NT2/D1 (cell line): ENCODE data around the gene ATP9A.

ENCODE experiments used
- DNase-seq: peaks from one replicate; pipeline ENCODE4 v3.0.0-alpha.2; 2011; ENCODE audit warnings: low read depth, low spot score
- H3K27me3 ChIP-seq: 2 replicates; pipeline ENCODE4 v1.6.0; 2011; ENCODE audit warnings: mild to moderate bottlenecking; ENCODE audit not compliant: insufficient read length, insufficient read depth
- H3K36me3 ChIP-seq: 2 replicates; pipeline ENCODE4 v1.6.1; 2011; ENCODE audit warnings: mild to moderate bottlenecking, low read length, mixed read lengths; ENCODE audit not compliant: insufficient read depth, insufficient read length
- H3K4me1 ChIP-seq: 2 replicates; pipeline ENCODE4 v1.5.1; 2011; ENCODE audit not compliant: insufficient read depth, insufficient read length
- H3K4me3 ChIP-seq: 2 replicates; pipeline ENCODE4 v1.5.1; 2011; ENCODE audit warnings: low read depth; ENCODE audit not compliant: insufficient read length
- H3K9ac ChIP-seq: 2 replicates; pipeline ENCODE4 v1.6.0; 2011; ENCODE audit warnings: low read depth; ENCODE audit not compliant: insufficient read length
- H3K9me3 ChIP-seq: 2 replicates; pipeline ENCODE4 v1.5.1; 2011; ENCODE audit warnings: mild to moderate bottlenecking, low read length; ENCODE audit not compliant: insufficient read depth
- SUZ12 ChIP-seq: IDR thresholded peaks from 2 replicates; pipeline ENCODE4 v1.6.1; 2011; ENCODE audit not compliant: insufficient read length, insufficient read depth; ENCODE audit errors: extremely low read depth
- YY1 ChIP-seq: IDR thresholded peaks from 2 replicates; pipeline ENCODE4 v1.6.1; 2011; ENCODE audit not compliant: insufficient read length, insufficient read depth
- ZNF274 ChIP-seq: IDR thresholded peaks from 2 replicates; pipeline ENCODE4 v1.6.1; 2011; ENCODE audit warnings: mild to moderate bottlenecking, low read depth, low read length

ATP9A gene

DNA sequence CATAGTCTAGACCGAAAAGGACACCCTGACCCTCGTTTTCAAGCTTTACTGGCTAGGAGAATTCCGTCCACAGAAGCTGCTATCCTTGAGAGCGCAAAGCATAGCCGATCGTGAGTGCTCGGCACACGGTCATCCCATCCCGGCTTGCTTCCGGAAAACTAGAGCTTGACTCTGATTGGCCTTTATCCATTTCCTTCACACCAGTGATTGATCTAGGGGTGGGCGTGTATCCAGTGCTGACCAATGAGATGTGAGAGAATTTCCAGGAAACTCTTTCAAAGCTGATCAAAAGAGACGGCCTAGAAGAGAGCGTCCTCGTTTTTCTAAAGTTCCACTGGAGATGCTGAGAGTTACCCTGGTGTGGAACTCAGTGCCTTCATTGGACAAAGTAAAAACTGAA, 184.7 kb downstream of the ATP9A start:
- DNase-seq = no peak
- Histone ChIP-seq H3K9me3 (no peaks in the 10 kb centered on the region), H3K4me3 (no peak overlapping the region), H3K9ac (no peak overlapping the region), H3K36me3 (no peaks in the 10 kb centered on the region), H3K27me3 (no peaks in the 10 kb centered on the region), H3K4me1 (peaks cover 7% of the 10 kb centered on the region)
- no peak for TF ChIP-seq SUZ12
- no peak for TF ChIP-seq ZNF274
- no peak for TF ChIP-seq YY1

- H3K9me3 ChIP-seq = peaks cover 2% of the 10 kb centered on the region; the same call in 1 of the 2 replicates
- H3K4me3 ChIP-seq = no peak overlapping the region
- no peak overlapping the region for H3K9ac ChIP-seq
- no peaks in the 10 kb centered on the region for H3K36me3 ChIP-seq
- peaks cover 7% of the 10 kb centered on the region for H3K4me1 ChIP-seq
- H3K27me3 ChIP-seq = no peaks in the 10 kb centered on the region
- DNase-seq = no peak
- no peak for TF ChIP-seq YY1
Observed at GRCh38 chr20:51583073-51583472, 185.1 kb downstream of the ATP9A start.

DNA sequence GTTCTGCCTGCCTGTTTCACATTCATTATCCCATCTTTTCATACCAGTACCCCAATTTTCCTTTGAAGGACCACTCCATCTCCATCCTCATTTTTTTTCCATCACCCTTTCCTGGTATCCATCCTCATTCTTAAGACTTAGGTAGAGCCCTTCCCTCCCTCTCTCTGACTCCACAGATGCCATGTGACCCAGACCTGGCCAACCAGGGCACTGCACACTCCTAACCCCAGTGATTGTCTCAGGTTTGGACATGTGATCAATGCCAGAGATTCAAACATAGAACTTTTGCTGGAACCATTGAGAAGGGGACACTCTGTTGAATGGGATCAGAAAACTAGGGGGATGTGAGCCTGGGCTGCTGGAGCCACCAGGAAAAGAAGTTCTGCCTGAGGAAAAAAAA, 186.6 kb downstream of the ATP9A start:
- TF ChIP-seq SUZ12 (no peak), YY1 (no peak), ZNF274 (no peak)
- no peak overlapping the region for H3K4me3 ChIP-seq
- DNase-seq = no peak
- H3K36me3 ChIP-seq = no peaks in the 10 kb centered on the region
- peaks cover 7% of the 10 kb centered on the region for H3K4me1 ChIP-seq
- H3K9me3 ChIP-seq = peaks cover 6% of the 10 kb centered on the region; the same call in 1 of the 2 replicates
- no peaks in the 10 kb centered on the region for H3K27me3 ChIP-seq
- H3K9ac ChIP-seq = no peak overlapping the region

DNA sequence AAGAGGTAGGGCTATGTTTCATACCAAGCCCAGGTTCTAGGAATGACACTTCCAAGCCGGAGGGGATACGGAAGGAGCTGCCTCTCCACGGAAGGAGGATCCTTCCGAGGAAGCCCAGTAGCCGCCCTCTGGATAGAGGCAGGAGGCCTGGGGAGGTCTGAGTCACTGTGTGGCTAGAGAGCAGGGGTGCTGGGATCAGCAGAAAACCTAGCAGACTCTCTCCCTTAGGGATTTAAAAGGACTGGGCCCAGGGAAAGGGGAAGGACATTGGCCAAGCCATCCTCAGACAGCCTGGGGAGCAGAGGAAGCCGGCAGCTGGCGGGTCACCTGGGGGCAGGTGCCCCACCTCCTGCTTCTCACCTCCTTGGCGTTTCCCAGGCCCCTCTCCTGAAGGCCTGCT, 189.1 kb downstream of the ATP9A start:
- TF ChIP-seq ZNF274 (no peak), YY1 (no peak), SUZ12 (no peak)
- Histone ChIP-seq H3K27me3 (no peaks in the 10 kb centered on the region), H3K4me3 (no peak overlapping the region), H3K9me3 (peaks cover 6% of the 10 kb centered on the region; the same call in 1 of the 2 replicates), H3K4me1 (peaks cover 3% of the 10 kb centered on the region), H3K36me3 (no peaks in the 10 kb centered on the region), H3K9ac (no peak overlapping the region)
- DNase-seq = no peak

DNA sequence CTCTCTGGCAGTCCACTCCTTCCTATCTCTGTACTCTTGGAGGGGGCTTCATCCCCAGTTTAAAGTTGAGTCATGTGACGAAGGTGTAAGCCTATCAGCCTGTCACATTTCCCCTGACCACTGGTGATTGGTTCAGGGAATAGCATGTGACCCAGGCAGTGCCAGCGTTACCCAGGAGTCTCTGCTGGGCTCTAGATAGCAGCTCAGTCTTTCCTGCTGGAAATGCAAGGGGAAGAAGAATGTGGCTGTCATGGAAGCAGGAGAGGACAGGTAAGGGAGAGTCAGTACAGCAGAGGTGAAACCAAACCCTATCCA, 190.1 kb downstream of the ATP9A start:
- H3K4me1 ChIP-seq = peaks cover 3% of the 10 kb centered on the region
- TF ChIP-seq YY1 (no peak), ZNF274 (no peak), SUZ12 (no peak)
- peaks cover 6% of the 10 kb centered on the region; the same call in 1 of the 2 replicates for H3K9me3 ChIP-seq
- no peak for DNase-seq
- no peaks in the 10 kb centered on the region for H3K36me3 ChIP-seq
- no peak overlapping the region for H3K9ac ChIP-seq
- no peak overlapping the region for H3K4me3 ChIP-seq
- H3K27me3 ChIP-seq = no peaks in the 10 kb centered on the region

DNA sequence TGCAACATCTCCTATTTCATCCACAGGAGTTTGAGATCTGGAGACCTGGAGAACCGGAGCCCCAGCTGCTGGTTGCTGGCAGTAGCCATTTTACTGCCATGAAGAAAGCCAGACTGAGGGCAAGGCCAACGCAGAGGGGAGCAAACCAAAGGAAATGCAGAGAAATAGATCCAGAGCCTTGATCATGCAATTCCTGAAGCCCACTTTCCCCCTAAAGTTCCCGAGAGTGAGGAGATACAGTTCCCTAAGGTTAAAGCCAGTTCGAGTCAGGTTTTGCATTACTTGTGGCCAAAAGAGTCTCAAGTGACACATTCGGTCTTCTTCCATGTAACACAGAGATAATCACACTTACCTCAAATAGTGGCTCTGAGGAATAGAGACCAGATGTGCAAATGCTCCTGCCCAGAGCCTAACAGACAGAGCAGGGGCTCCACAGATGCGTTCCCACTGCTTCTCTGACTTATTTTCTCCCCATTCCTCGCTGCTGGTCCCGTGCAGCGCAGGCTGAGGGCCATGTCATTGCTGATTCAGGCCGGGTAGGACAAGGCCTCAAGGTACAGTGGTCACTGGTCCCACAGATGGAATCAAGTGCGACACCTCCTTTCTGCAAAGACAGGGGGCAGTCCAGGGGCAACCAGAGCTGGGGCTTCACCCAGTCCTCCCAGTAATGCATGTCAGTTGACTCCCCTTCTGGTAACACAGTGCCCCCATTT, 190.6 kb downstream of the ATP9A start:
- no peak for TF ChIP-seq YY1
- no peak for TF ChIP-seq SUZ12
- Histone ChIP-seq H3K4me3 (no peak overlapping the region), H3K27me3 (no peaks in the 10 kb centered on the region), H3K36me3 (no peaks in the 10 kb centered on the region), H3K9ac (no peak overlapping the region), H3K4me1 (peaks cover 3% of the 10 kb centered on the region), H3K9me3 (peaks cover 6% of the 10 kb centered on the region; the same call in 1 of the 2 replicates)
- DNase-seq = no peak

- DNase-seq = no peak
- Histone ChIP-seq H3K4me3 (no peak overlapping the region), H3K4me1 (peaks cover 1% of the 10 kb centered on the region), H3K36me3 (no peaks in the 10 kb centered on the region), H3K9me3 (peaks cover 6% of the 10 kb centered on the region; the same call in 1 of the 2 replicates), H3K9ac (no peak overlapping the region), H3K27me3 (no peaks in the 10 kb centered on the region)
- no peak for TF ChIP-seq YY1
- TF ChIP-seq ZNF274 = no peak
- TF ChIP-seq SUZ12 = no peak
Observed at GRCh38 chr20:51575486-51575885, 192.7 kb downstream of the ATP9A start.
